GM12891 (cell line): Measurements from ENCODE around the gene SCN8A.

Experiments
- POLR2A ChIP-seq: IDR thresholded peaks from 2 replicates; pipeline ENCODE4 v1.6.1; 2011; ENCODE audit warnings: low read depth, low read length, control low read depth
- POLR2AphosphoS5 ChIP-seq: IDR thresholded peaks from 2 replicates; pipeline ENCODE4 v1.6.1; 2011; ENCODE audit warnings: low read depth, low read length, control low read depth
- SPI1 ChIP-seq: IDR thresholded peaks from 2 replicates; pipeline ENCODE4 v1.6.1; 2011; ENCODE audit warnings: low read depth, low read length, control low read depth
- TAF1 ChIP-seq: IDR thresholded peaks from 2 replicates; pipeline ENCODE4 v1.6.1; 2011; ENCODE audit warnings: low read depth, low read length, control low read depth

DNA sequence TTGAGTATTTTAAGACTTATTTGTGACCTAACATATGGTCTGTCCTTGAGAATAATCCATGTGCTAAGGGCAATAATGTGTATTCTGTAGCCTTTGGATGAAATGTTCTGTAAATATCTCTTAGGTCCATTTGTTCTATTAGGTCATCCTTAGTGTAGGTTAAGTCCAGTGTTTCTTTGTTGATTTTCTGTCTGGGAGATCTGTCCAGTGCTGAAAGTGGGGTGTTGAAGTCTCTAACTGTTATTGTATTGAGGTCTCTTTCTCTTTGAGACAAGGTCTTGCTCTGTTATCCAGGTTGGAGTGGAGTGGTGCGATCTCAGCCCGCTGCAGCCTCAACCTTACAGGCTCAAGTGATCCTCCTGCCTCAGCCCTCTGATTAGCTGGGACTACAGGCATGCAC lies 149.5 kb downstream of the SCN8A start:
- TF ChIP-seq POLR2A: no peak
- TF ChIP-seq TAF1: no peak
- TF ChIP-seq POLR2AphosphoS5: no peak
- no peak for TF ChIP-seq SPI1
